Rectal smooth muscle tissue (tissue), 1 donor: ENCODE results near the gene MARK1.

Source experiments
- H3K27ac ChIP-seq: one replicate; pipeline ENCODE4 v1.7.0; 2013; ENCODE audit warnings: low read depth, low read length, inconsistent platforms
- H3K27me3 ChIP-seq: one replicate; pipeline ENCODE4 v1.7.0; 2013; ENCODE audit warnings: low read length; ENCODE audit not compliant: control insufficient read depth, insufficient read depth
- H3K36me3 ChIP-seq: one replicate; pipeline ENCODE4 v1.7.0; 2013; ENCODE audit warnings: low read length; ENCODE audit not compliant: control insufficient read depth, insufficient read depth
- H3K4me1 ChIP-seq: one replicate; pipeline ENCODE4 v1.7.0; 2013; ENCODE audit warnings: low read length; ENCODE audit not compliant: control insufficient read depth, insufficient read depth
- H3K4me3 ChIP-seq: one replicate; pipeline ENCODE4 v1.7.0; 2013; ENCODE audit warnings: low read length
- H3K9ac ChIP-seq: one replicate; pipeline ENCODE4 v1.7.0; 2013; ENCODE audit warnings: low read length

MARK1 gene

GRCh38 chr1:220711056-220711809 lies 183.3 kb downstream of the MARK1 start:
- Histone ChIP-seq H3K9ac (no peak overlapping the region), H3K27me3 (no peaks in the 10 kb centered on the region), H3K36me3 (no peaks in the 10 kb centered on the region), H3K4me1 (no peaks in the 10 kb centered on the region), H3K4me3 (no peak overlapping the region), H3K27ac (no peak overlapping the region)
